Measurements from ENCODE around the gene UBE2D2. TPM values are rescaled to one million over a fixed set of nuclear protein-coding genes. Genes with fewer than 3 reads are reported as not detected.
"Not testable (repeated sequence)": the region's sequence is repeated elsewhere in the genome, so short reads cannot be mapped to it uniquely, and the experiment has no call there.

UBE2D2 gene
- total RNA-seq, 1 experiment from 2014 or later = 126 TPM

- in situ Hi-C loops (cut with HindIII; ENCODE audit: low pct_unique_long_range_greater_than_20kb, low sequenced_read_pairs) = no loop called here
- no peak for DNase-seq (ENCODE audit: low read depth)
Measured at GRCh38 chr5:139611703-139612584, 50.8 kb downstream of the UBE2D2 start.

- in situ Hi-C loops (cut with HindIII; ENCODE audit: low pct_unique_long_range_greater_than_20kb, low sequenced_read_pairs) = no loop called here
- DNase-seq (ENCODE audit: low read depth) = no peak
Measured at GRCh38 chr5:139619861-139620260, 58.7 kb downstream of the UBE2D2 start.

GRCh38 chr5:139625398-139625797 lies 64.3 kb downstream of the UBE2D2 start:
- DNase-seq (ENCODE audit: low read depth); in situ Hi-C loops (cut with HindIII; ENCODE audit: low pct_unique_long_range_greater_than_20kb, low sequenced_read_pairs): not testable (repeated sequence)

- in situ Hi-C loops (cut with HindIII; ENCODE audit: low pct_unique_long_range_greater_than_20kb, low sequenced_read_pairs) = no loop called here
- no peak for DNase-seq (ENCODE audit: low read depth)
Measured at GRCh38 chr5:139630855-139631254, 69.7 kb downstream of the UBE2D2 start.

- in situ Hi-C loops (cut with HindIII; ENCODE audit: low pct_unique_long_range_greater_than_20kb, low sequenced_read_pairs) = no loop called here
- no peak for DNase-seq (ENCODE audit: low read depth)
Measured at GRCh38 chr5:139631520-139632165, 70.5 kb downstream of the UBE2D2 start.

GRCh38 chr5:139633295-139634027 lies 72.3 kb downstream of the UBE2D2 start:
- in situ Hi-C loops (cut with HindIII; ENCODE audit: low pct_unique_long_range_greater_than_20kb, low sequenced_read_pairs) = no loop called here

GRCh38 chr5:139634028-139634325 lies 72.8 kb downstream of the UBE2D2 start:
- in situ Hi-C loops (cut with HindIII; ENCODE audit: low pct_unique_long_range_greater_than_20kb, low sequenced_read_pairs) = no loop called here
- DNase-seq (ENCODE audit: low read depth) = no peak

More at GRCh38 chr5:139633295-139634027, 72.3 kb downstream of the UBE2D2 start:
- DNase-seq (ENCODE audit: low read depth) = peak; percentile 66

GRCh38 chr5:139634541-139634940 lies 73.4 kb downstream of the UBE2D2 start:
- in situ Hi-C loops (cut with HindIII; ENCODE audit: low pct_unique_long_range_greater_than_20kb, low sequenced_read_pairs) = no loop called here
- no peak for DNase-seq (ENCODE audit: low read depth)

GRCh38 chr5:139635191-139635590 lies 74.1 kb downstream of the UBE2D2 start:
- in situ Hi-C loops (cut with HindIII; ENCODE audit: low pct_unique_long_range_greater_than_20kb, low sequenced_read_pairs) = no loop called here
- no peak for DNase-seq (ENCODE audit: low read depth)

GRCh38 chr5:139635606-139636206 lies 74.6 kb downstream of the UBE2D2 start:
- DNase-seq (ENCODE audit: low read depth) = peak; percentile 57
- in situ Hi-C loops (cut with HindIII; ENCODE audit: low pct_unique_long_range_greater_than_20kb, low sequenced_read_pairs) = no loop called here

GRCh38 chr5:139636207-139636792 lies 75.2 kb downstream of the UBE2D2 start:
- in situ Hi-C loops (cut with HindIII; ENCODE audit: low pct_unique_long_range_greater_than_20kb, low sequenced_read_pairs) = no loop called here
- DNase-seq (ENCODE audit: low read depth) = no peak

- DNase-seq (ENCODE audit: low read depth) = peak; percentile 44
- in situ Hi-C loops (cut with HindIII; ENCODE audit: low pct_unique_long_range_greater_than_20kb, low sequenced_read_pairs) = no loop called here
Measured at GRCh38 chr5:139636975-139637408, 75.9 kb downstream of the UBE2D2 start.

- in situ Hi-C loops (cut with HindIII; ENCODE audit: low pct_unique_long_range_greater_than_20kb, low sequenced_read_pairs) = no loop called here
Measured at GRCh38 chr5:139637438-139638089, 76.4 kb downstream of the UBE2D2 start.

GRCh38 chr5:139638090-139638735 lies 77.1 kb downstream of the UBE2D2 start:
- in situ Hi-C loops (cut with HindIII; ENCODE audit: low pct_unique_long_range_greater_than_20kb, low sequenced_read_pairs) = no loop called here
- DNase-seq (ENCODE audit: low read depth) = peak; percentile 85

More at GRCh38 chr5:139637438-139638089, 76.4 kb downstream of the UBE2D2 start:
- DNase-seq (ENCODE audit: low read depth) = peak; percentile 73

GRCh38 chr5:139638736-139639618 lies 77.8 kb downstream of the UBE2D2 start:
- in situ Hi-C loops (cut with HindIII; ENCODE audit: low pct_unique_long_range_greater_than_20kb, low sequenced_read_pairs) = no loop called here

GRCh38 chr5:139639619-139640380 lies 78.7 kb downstream of the UBE2D2 start:
- in situ Hi-C loops (cut with HindIII; ENCODE audit: low pct_unique_long_range_greater_than_20kb, low sequenced_read_pairs) = no loop called here
- DNase-seq (ENCODE audit: low read depth) = peak; percentile 52

More at GRCh38 chr5:139638736-139639618, 77.8 kb downstream of the UBE2D2 start:
- no peak for DNase-seq (ENCODE audit: low read depth)
